Activated CD4-positive, alpha-beta memory T cell treated with anti-CD3 and anti-CD28 coated beads for 36 hours (primary cell): Measurements from ENCODE around the gene ABCG8. TPM values are rescaled to one million over a fixed set of nuclear protein-coding genes. Genes with fewer than 3 reads are reported as not detected.

ENCODE experiments used
- CTCF ChIA-PET: fragments of 350-600 bp; sonication (Branson Sonifier 250); formaldehyde crosslinking; loops from one replicate; lab custom pipeline; 2021; ENCODE audit warnings: antibody characterized with exemption, inconsistent platforms; lab: Charles Lee
- POLR2A ChIA-PET: fragments of 350-600 bp; sonication (Branson Sonifier 250); formaldehyde crosslinking; loops from one replicate; lab custom pipeline; 2021; ENCODE audit warnings: antibody characterized with exemption; lab: Charles Lee
- DNase-seq: peaks from one replicate; pipeline ENCODE4 v3.0.0-alpha.2; 2020
- H3K27ac Mint-ChIP-seq: one replicate; pipeline ENCODE4 v1.8.0; 2021; ENCODE audit warnings: mixed read lengths
- H3K27me3 Mint-ChIP-seq: one replicate; pipeline ENCODE4 v1.8.0; 2021; ENCODE audit warnings: mixed read lengths
- H3K36me3 Mint-ChIP-seq: one replicate; pipeline ENCODE4 v1.8.0; 2021; ENCODE audit warnings: mixed read lengths
- H3K4me1 Mint-ChIP-seq: one replicate; pipeline ENCODE4 v1.8.0; 2021; ENCODE audit warnings: low read depth, mixed read lengths
- H3K4me3 Mint-ChIP-seq: one replicate; pipeline ENCODE4 v1.8.0; 2021; ENCODE audit warnings: mild to moderate bottlenecking, mixed read lengths
- H3K9me3 Mint-ChIP-seq: one replicate; pipeline ENCODE4 v1.8.0; 2021; ENCODE audit warnings: mixed read lengths
- intact Hi-C: fragments of 100-400 bp; cut with micrococcal nuclease; formaldehyde crosslinking; loops from one replicate; pipeline ENCODE4 v1.15.1; 2023
- total RNA-seq, 2 experiments: library from RNA; stranded (reverse); gene quantifications; one replicate each; pipeline ENCODE4 v1.2.3, GENCODE V29; 2021

Gene ABCG8
- total RNA-seq = not detected

GRCh38 chr2:43838560-43839267, at the start of gene ABCG8, which contains the start of gene ABCG5:
Gene ABCG8 (plus strand): TSS chr2:43838971. CDS start chr2:43839054, 83 bp downstream.
Gene ABCG5 (minus strand): TSS chr2:43838839. CDS start chr2:43838679, 160 bp downstream.
- no peaks in the 10 kb centered on the region for H3K9me3 Mint-ChIP-seq
- H3K27me3 Mint-ChIP-seq = peaks cover 3% of the 10 kb centered on the region
- POLR2A ChIA-PET = no interaction called here
- intact Hi-C loops = no loop called here
- H3K27ac Mint-ChIP-seq = no peak within 1 kb of the TSS
- no peak within 1 kb of the TSS for H3K4me3 Mint-ChIP-seq
- CTCF ChIA-PET = no interaction called here
- H3K4me1 Mint-ChIP-seq = no peaks in the 10 kb centered on the region
- no peaks in the 10 kb centered on the region for H3K36me3 Mint-ChIP-seq
- DNase-seq = no peak

DNA sequence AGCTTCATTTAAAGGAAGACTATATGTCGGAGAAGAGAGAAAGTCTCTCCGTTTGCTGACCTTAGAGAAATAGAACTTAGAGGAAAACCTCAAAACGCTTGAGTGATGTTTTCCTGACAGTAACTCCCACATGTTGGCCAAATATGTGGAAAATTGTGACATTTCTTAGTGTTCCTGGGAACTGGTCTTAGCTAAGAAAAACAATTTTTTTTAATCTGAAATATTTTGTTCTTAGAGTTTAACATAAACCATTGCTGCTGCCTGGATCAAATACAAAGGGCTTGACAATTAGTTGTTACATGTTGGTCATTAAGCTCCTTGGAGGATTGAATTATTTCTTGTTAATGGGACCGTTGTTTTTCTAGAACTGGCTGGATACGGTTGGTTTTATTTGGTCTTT, 48.6 kb upstream of the ABCG8 start:
- Mint-ChIP-seq H3K4me1 (peaks cover 26% of the 10 kb centered on the region), H3K27ac (no peak overlapping the region), H3K36me3 (peaks cover 6% of the 10 kb centered on the region), H3K4me3 (no peak overlapping the region), H3K9me3 (no peaks in the 10 kb centered on the region), H3K27me3 (no peaks in the 10 kb centered on the region)
- intact Hi-C loops = no loop called here
- DNase-seq = no peak
- POLR2A ChIA-PET = interaction anchor here (0.6 kb wide), 1 partner anchor 18 kb away, joined by 3 read pairs; no protein-coding TSS in a partner anchor
- CTCF ChIA-PET = interaction anchor here (0.9 kb wide), 1 partner anchor 179 kb away, joined by 3 read pairs; no protein-coding TSS in a partner anchor

DNA sequence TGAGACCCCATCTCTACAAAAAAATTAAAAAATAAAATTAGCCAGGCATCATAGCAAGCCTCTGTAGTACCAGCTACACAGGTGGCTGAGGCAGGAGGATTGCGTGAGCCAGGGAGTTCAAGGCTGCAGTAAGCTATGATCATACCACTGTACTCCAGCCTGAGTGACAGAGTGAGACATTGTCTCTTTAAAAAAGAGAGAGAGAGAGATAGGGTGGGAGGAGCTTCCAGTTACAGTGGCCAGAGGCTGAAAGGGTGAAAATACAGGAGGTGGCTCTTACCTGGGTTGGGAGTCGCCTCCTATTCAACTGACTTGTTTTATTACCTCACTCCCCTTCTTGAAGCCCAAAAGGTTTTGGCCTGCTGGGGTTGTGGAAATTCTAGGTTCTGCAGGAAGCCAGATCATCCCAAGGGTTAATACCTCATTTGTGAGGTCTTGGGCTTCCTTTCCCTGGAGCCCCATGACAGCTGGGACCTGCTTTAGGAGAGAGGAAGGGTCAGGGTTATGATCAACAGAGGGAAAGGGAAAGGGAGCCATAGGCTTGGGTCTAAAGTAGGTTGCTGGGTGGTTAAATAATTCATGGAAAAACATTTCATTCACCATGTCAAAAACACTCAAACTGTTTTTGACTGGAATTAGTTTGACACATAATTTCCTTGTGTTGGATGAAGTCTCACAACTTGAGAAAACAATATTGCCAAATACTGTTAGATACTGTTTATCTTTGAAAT, 47.6 kb upstream of the ABCG8 start:
- Mint-ChIP-seq H3K27me3 (no peaks in the 10 kb centered on the region), H3K4me3 (no peak overlapping the region), H3K9me3 (no peaks in the 10 kb centered on the region), H3K4me1 (peaks cover 26% of the 10 kb centered on the region), H3K36me3 (peaks cover 6% of the 10 kb centered on the region), H3K27ac (no peak overlapping the region)
- intact Hi-C loops = no loop called here
- CTCF ChIA-PET = no interaction called here
- POLR2A ChIA-PET = no interaction called here
- no peak for DNase-seq

GRCh38 chr2:43792653-43793052, 46.1 kb upstream of the ABCG8 start:
- Mint-ChIP-seq H3K4me1 (peaks cover 20% of the 10 kb centered on the region), H3K4me3 (no peak overlapping the region), H3K27ac (no peak overlapping the region), H3K36me3 (peaks cover 6% of the 10 kb centered on the region), H3K27me3 (no peaks in the 10 kb centered on the region), H3K9me3 (no peaks in the 10 kb centered on the region)
- DNase-seq = no peak
- intact Hi-C loops = no loop called here
- POLR2A ChIA-PET = no interaction called here
- CTCF ChIA-PET = no interaction called here

DNA sequence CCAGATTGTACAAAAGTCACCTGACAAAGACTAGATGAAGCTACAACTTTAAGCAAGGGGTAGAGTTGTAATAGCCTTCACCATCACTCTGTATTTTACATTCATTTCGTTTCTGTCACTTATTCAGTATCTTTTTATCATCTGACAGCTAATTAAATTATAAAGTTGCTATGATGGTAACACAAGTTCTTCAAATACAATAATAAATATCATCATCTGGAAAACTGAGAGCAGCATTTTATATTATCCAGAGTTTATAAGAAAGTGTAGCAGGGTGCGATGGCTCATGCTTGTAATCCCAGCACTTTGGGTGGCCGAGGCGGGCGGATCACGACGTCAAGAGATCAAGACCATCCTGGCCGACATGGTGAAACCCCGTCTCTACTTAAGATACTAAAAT, 43.8 kb upstream of the ABCG8 start:
- Mint-ChIP-seq H3K27ac (no peak overlapping the region), H3K4me1 (no peaks in the 10 kb centered on the region), H3K9me3 (no peaks in the 10 kb centered on the region), H3K36me3 (peaks cover 1% of the 10 kb centered on the region), H3K4me3 (no peak overlapping the region), H3K27me3 (no peaks in the 10 kb centered on the region)
- intact Hi-C loops = no loop called here
- ChIA-PET POLR2A (no interaction called here), CTCF (no interaction called here)
- no peak for DNase-seq

DNA sequence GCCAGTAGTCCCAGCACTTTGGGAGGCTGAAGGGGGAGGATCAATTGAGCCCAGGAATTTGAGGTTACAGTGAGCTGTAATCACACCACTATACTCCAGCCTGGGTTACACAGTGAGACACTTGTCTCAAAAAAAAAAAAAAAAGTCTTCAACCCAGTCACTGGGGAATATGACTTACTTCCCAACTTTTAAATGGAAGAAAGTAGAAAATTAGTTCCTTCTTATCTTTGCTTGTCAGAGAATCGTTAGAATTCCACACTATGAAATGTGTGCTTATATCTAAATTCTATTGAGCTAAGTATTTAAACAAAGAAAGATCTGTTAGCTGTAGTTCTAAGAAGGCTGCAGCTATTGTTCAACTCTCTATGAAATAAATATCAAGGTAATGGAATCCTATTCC, 42.6 kb upstream of the ABCG8 start:
- Mint-ChIP-seq H3K27me3 (no peaks in the 10 kb centered on the region), H3K4me3 (no peak overlapping the region), H3K4me1 (no peaks in the 10 kb centered on the region), H3K36me3 (peaks cover 3% of the 10 kb centered on the region), H3K27ac (no peak overlapping the region), H3K9me3 (no peaks in the 10 kb centered on the region)
- ChIA-PET POLR2A (no interaction called here), CTCF (no interaction called here)
- intact Hi-C loops = no loop called here
- no peak for DNase-seq

DNA sequence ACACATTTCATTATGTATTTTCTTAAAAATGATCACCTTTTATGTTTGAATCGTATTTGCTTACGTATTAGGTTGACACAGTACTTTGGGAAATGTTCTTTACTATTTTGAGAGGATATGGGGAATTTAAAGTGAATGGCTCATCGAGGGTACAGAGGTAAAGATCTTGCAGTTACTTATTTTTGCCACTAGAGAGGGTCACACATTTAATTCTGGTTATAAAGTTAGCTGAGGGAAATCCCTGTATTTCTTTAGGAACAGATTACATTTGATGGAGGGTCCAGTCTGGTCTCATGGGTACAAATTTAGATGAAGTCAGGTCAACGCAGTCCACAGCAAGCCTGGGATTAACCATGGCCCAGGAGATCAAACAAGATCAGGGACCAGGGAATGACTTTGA, 40.5 kb upstream of the ABCG8 start:
- ChIA-PET CTCF (interaction anchor here (1.4 kb wide), 1 partner anchor 34 kb away, joined by 4 read pairs; no protein-coding TSS in a partner anchor), POLR2A (no interaction called here)
- no peaks in the 10 kb centered on the region for H3K27me3 Mint-ChIP-seq
- H3K36me3 Mint-ChIP-seq = peaks cover 3% of the 10 kb centered on the region
- no peak overlapping the region for H3K4me3 Mint-ChIP-seq
- intact Hi-C loops = no loop called here
- no peaks in the 10 kb centered on the region for H3K9me3 Mint-ChIP-seq
- no peak overlapping the region for H3K27ac Mint-ChIP-seq
- no peaks in the 10 kb centered on the region for H3K4me1 Mint-ChIP-seq
- no peak for DNase-seq

DNA sequence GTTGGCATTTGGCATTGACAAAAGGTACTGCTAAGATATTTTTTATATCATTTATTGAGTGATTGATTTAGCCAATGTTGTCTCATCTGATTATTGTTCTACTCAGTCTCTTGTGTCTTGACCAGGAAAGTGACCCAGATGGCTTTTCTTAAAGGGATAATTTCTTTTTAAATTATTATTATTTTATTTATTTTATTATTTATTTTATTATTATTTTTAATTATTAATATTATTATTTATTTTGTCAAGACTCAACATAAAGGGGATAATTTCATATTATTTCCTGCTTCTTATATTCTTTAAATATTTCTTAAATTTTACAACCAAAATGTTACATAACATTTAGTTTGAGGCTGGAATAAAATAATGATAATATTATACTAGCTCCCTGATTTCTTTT, 37.9 kb upstream of the ABCG8 start:
- H3K9me3 Mint-ChIP-seq = no peaks in the 10 kb centered on the region
- H3K36me3 Mint-ChIP-seq = peaks cover 7% of the 10 kb centered on the region
- H3K4me1 Mint-ChIP-seq = no peaks in the 10 kb centered on the region
- CTCF ChIA-PET = interaction anchor here (0.9 to 1.2 kb wide), 2 partner anchors 77 to 192 kb away, joined by 3 to 4 read pairs; no protein-coding TSS in a partner anchor
- intact Hi-C loops = no loop called here
- H3K4me3 Mint-ChIP-seq = no peak overlapping the region
- POLR2A ChIA-PET = no interaction called here
- H3K27me3 Mint-ChIP-seq = no peaks in the 10 kb centered on the region
- no peak overlapping the region for H3K27ac Mint-ChIP-seq
- no peak for DNase-seq

- DNase-seq = no peak
- no peaks in the 10 kb centered on the region for H3K27me3 Mint-ChIP-seq
- no peaks in the 10 kb centered on the region for H3K9me3 Mint-ChIP-seq
- POLR2A ChIA-PET = no interaction called here
- H3K36me3 Mint-ChIP-seq = peaks cover 10% of the 10 kb centered on the region
- CTCF ChIA-PET = no interaction called here
- H3K4me1 Mint-ChIP-seq = no peaks in the 10 kb centered on the region
- no peak overlapping the region for H3K27ac Mint-ChIP-seq
- no peak overlapping the region for H3K4me3 Mint-ChIP-seq
- intact Hi-C loops = no loop called here
Observed at GRCh38 chr2:43802135-43802534, 36.6 kb upstream of the ABCG8 start.

DNA sequence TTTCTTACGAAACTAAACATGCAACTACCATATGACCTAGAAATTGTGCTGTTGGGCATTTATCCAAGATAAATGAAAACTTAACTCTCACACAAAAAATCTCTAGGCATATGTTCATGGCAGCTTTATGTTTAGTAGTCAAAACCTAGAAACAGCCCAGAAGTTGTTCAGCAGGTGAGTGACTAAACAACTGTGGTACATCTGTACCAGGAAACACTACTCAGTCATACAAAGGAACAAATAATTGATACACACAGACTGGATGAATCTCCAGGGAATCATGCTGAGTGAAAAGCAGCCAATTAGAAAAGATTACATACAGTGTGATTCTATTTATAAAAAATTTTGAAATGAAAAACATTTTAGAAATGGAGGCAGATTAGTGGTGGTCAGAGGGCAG, 35.7 kb upstream of the ABCG8 start:
- intact Hi-C loops = no loop called here
- H3K4me3 Mint-ChIP-seq = no peak overlapping the region
- DNase-seq = no peak
- CTCF ChIA-PET = no interaction called here
- no peaks in the 10 kb centered on the region for H3K27me3 Mint-ChIP-seq
- H3K36me3 Mint-ChIP-seq = peaks cover 13% of the 10 kb centered on the region
- no peaks in the 10 kb centered on the region for H3K4me1 Mint-ChIP-seq
- H3K9me3 Mint-ChIP-seq = no peaks in the 10 kb centered on the region
- POLR2A ChIA-PET = no interaction called here
- no peak overlapping the region for H3K27ac Mint-ChIP-seq

DNA sequence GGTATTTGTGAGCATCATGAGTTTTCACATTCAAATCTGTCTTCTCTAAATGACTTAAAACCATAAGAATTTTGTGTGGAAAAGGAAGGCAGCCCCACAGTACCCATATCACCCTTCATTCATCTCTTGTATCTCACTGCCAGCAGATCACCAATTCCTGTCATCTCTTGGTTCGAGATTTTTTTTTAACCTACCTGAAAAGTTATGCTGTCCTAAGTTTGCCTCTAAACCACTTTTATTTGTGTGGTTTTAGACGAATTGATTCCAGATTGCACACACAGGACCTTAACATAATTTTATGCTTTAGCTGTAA, 32.1 kb upstream of the ABCG8 start:
- CTCF ChIA-PET = no interaction called here
- Mint-ChIP-seq H3K27ac (no peak overlapping the region), H3K36me3 (peaks cover 11% of the 10 kb centered on the region), H3K4me3 (no peak overlapping the region), H3K9me3 (no peaks in the 10 kb centered on the region), H3K27me3 (no peaks in the 10 kb centered on the region), H3K4me1 (no peaks in the 10 kb centered on the region)
- POLR2A ChIA-PET = no interaction called here
- no peak for DNase-seq
- intact Hi-C loops = no loop called here

DNA sequence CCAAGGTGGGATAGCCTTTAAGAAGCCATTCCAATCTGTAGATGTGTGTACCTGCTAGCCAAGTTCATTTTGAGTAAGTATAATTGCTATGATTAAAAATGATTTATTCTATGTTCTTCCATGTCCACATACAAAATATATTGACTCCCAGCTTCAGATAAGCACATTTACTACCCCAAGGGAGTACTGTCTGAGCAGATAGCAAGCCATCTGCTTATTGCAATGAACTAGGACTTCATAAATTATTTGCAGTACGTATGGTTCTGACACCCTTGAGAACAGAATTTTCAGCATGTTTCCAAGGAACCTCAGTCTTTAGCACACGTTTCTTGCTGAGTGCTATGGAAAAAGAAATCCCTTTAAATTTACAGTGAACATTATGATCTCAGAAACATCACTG, 28.3 kb upstream of the ABCG8 start:
- CTCF ChIA-PET = interaction anchor here (0.6 kb wide), 1 partner anchor 28 kb away, joined by 3 read pairs; no protein-coding TSS in a partner anchor
- POLR2A ChIA-PET = no interaction called here
- intact Hi-C loops = no loop called here
- Mint-ChIP-seq H3K27ac (no peak overlapping the region), H3K9me3 (no peaks in the 10 kb centered on the region), H3K4me3 (no peak overlapping the region), H3K36me3 (peaks cover 7% of the 10 kb centered on the region), H3K4me1 (no peaks in the 10 kb centered on the region), H3K27me3 (no peaks in the 10 kb centered on the region)
- no peak for DNase-seq
